Activated naive CD4-positive, alpha-beta T cell treated with Interleukin-2 at 50 U/mL for 16 hours (primary cell): ENCODE measurements around the gene COQ4.
A peak's percentile ranks its signal among the peaks of the same experiment; 100 is the strongest.
"Not testable (repeated sequence)": the region's sequence is repeated elsewhere in the genome, so short reads cannot be mapped to it uniquely, and the experiment has no call there.

Source experiments
- DNase-seq: peaks from one replicate; pipeline ENCODE4 v3.0.0-alpha.2; 2020

Gene COQ4

DNA sequence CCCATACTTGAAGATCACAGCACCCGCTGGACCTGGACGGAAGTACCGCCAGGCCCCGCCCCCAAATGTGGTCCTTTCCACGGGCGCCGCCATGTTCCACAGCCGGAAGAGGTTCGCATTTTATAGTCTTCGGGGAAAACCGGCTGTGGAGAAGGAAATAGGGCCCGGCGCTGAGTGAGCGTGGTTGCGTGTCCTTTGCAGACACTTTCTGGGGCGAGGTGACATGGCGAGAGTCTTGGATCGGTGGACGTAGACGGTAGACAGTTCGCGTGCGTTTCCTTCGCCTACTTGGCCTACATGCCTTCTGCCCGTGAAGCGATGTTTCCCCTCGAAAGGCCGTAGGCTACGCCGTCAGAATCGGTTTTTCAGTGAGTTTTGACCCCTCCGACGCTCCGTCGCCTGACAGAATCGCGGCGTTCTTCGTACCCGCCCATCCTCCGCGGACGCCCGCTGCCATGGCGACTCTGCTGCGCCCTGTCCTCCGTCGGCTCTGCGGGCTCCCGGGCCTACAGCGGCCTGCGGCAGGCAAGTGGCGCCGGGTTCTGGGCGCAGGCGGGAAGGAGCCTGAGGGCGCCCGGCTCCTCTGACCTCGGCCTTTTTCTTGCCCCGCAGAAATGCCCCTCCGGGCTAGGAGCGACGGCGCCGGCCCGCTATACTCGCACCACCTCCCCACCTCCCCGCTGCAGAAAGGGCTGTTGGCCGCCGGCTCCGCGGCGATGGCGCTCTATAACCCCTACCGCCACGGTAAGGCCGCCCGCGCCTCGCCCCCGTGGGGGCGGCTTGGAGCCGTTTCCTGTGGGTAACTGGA, at the start of gene COQ4, which contains the start of gene TRUB2:
TSS of gene COQ4 (plus strand) at position 436 of the 808 bp plus-strand sequence. CDS start at position 456, 20 bp downstream.
TSS of gene TRUB2 (minus strand) at position 44 of the 808 bp plus-strand sequence. CDS start at position 5, 39 bp downstream.
- DNase-seq, result peak; percentile 93

- no peak for DNase-seq
These were observed 48.4 kb upstream of the COQ4 start for GRCh38 chr9:128274245-128274644.

DNA sequence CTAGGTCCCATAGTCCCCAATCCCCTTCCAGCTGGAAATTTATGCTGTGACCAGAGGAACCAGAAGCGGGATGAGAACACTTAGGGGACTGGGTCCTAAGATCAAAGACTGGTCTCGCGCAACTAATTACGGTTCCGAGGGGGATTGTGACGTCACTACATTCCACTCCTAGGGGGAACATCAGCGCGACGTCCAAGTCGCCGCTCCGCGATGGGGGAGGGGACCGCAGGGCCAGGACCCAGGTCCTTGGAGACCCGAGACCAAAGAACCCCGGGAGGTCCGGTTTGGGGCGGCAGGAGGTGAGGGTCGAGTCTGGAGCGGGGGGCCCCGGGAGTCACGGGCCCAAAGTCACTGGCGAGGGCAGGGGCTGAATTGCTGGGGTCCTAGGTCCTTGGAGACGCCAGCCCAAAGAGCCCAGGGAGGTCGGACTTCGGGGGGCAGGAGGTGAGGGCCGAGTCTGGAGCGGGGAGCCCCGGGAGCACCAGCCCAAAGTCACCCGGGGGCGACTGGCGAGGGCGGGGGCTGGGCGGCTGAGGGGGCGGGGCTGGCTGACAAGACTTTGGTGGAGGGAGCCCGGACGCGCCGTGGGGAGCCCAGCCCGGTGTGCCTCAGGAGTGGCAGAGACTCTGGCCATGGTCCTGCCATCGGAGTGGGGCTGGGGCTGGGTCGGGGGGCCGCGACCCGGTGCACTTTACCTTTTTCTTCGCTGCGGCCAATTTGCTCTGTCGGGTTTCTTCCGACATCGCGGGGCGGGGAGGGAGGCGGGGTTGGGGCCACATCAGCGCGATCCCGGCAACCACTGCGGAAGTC, 47.2 kb upstream of the COQ4 start, which contains the start of gene GOLGA2:
TSS of gene GOLGA2 (minus strand) at position 810 of the 810 bp plus-strand sequence. CDS start at position 779, 31 bp downstream.
- no peak for DNase-seq

GRCh38 chr9:128276008-128276573, 46.5 kb upstream of the COQ4 start, which contains the start of gene SWI5:
TSS of gene SWI5 (plus strand) at chr9:128276276.
- DNase-seq, result peak; percentile 99

- DNase-seq, result no peak
These were observed 45.9 kb upstream of the COQ4 start for GRCh38 chr9:128276574-128277270.

GRCh38 chr9:128279088-128280073, 43.3 kb upstream of the COQ4 start:
- not testable (repeated sequence) for DNase-seq

GRCh38 chr9:128280084-128280622, 42.5 kb upstream of the COQ4 start:
- no peak for DNase-seq

DNA sequence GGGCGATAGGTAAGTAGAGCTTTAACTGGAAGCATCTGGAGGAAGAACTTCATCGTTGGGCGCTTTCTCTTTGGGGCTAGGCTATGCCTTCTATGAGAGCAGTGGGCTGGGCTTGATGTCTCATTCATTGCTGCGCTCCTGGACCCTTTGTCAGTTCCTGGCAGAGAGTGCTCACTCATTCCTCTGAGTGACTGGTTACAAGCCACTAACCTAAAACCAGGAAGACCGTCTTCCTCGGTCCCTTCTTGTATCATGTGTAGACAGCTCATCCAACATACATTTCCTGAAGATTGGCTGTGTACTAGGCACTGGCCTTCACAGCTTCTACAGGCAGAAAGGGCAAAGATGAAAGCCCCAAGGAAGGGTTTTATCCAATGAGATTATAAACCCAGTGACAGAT, 40.1 kb upstream of the COQ4 start:
- no peak for DNase-seq

DNA sequence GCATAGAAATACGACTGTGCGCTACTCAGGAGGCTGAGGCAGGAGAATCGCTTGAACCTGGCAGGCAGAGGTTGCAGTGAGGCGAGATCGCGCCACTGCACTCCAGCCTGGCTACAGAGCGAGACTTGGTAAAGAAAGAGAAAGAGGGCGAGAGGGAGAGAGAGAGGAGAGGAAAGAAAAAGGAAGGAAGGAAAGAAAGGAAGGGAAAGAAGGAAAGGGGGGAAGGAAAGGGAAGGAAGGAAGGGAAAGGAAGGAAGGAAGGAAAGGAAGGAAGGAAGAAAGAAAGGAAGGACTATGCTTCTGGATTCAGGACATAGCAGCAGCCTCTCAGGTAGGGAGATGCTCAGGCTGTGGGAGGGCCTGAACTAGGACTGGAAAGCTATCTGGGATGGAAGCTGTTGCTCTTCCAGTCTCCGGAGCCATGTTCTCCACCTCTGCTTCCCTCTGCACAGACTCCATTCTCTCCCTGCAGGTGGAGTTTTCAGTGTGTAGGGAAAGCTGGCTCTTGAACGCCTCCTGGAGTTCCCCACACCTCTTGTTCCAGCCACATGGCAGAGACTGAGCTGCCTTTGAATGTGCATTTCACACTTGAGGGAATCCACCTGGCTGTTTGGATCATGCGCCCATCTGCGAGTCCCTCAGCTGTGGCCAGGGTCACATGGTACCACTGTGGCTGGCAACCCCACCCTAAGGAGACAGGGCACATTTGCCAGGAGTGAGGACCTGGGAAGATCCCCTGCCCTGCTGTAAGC, 37.4 kb upstream of the COQ4 start:
- no peak for DNase-seq

GRCh38 chr9:128286440-128286839, 36.2 kb upstream of the COQ4 start:
- DNase-seq, result no peak

- no peak for DNase-seq
These were observed 34.2 kb upstream of the COQ4 start for GRCh38 chr9:128288273-128289004.

DNA sequence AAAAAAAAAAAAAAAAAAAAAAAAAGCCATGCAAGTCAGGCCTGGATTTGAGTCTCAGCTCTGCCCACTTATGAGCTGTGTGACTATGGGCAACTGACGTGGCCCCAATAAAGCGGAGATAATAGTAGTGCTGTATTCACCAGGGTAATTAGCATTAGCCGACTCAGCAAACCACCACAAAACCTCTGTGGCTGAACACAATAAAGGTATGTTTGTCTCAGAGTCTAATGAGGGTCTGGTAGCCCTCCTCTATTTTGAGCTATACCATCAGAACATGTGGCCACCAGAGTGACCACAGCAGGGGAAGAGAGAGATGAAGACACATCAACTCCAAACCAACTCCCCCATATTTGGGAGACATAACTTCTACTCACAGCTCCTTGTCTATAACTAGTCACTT, 30.6 kb upstream of the COQ4 start:
- DNase-seq, result no peak

- no peak for DNase-seq
These were observed 29.5 kb upstream of the COQ4 start for GRCh38 chr9:128293091-128293490.

DNA sequence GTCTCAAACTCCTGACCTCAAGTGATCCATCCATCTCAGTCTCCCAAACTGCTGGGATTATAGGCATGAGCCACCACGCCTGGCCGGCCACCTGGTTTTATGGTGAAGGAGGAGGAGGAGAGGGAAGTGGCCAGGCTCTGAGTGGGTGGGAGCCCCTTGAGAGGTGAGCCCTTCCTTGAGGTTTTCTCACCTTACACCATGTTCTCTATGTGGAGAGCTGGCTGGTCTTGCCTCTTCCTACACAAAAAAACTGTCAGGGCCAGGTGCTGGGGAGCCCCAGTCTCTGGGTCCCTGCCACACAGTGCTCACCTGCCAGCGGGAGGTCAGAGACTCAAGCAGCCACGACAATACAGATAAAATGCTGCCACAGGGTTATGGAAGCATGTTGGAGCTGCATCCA, 28.5 kb upstream of the COQ4 start:
- DNase-seq, result no peak

DNA sequence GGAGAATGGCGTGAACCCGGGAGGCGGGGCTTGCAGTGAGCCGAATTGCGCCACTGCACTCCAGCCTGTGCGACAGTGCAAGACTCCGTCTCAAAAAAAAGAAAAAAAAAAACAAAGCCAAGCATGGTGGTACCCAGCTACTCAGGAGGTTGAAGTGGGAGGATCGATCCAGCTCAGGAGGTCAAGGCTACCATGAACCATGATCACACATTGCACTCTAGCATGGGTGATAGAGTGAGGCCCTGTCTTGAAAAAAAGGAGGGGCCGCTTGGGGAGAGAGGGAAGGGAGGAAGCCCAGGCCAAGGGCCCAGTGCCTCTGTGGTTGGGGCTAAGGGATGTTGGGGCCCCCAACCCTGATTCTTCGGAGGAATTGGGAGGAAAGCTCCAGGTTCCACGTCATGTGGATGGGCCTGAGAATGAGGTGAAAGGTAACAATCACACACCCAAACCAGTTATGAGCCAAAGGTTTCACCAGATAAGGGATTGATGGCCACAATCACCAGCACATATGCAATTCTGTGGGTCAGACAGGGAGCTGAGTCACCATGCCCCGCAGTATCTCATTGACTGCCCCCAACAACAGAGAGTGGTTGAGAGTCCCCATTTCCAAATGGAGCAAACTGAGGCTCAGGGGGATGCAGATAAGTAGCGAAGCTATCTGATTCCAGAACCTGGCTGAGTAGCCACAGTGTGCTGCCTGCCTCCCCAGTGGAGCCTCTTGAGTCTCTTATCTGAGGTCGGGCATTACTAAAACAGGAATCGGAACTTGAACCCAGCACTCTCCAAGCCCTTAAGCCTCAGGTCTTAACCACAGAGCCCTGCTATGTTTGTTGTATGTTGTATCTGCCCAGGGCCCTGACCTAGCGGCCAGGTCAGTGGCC, 26.1 kb upstream of the COQ4 start:
- DNase-seq, result no peak

DNA sequence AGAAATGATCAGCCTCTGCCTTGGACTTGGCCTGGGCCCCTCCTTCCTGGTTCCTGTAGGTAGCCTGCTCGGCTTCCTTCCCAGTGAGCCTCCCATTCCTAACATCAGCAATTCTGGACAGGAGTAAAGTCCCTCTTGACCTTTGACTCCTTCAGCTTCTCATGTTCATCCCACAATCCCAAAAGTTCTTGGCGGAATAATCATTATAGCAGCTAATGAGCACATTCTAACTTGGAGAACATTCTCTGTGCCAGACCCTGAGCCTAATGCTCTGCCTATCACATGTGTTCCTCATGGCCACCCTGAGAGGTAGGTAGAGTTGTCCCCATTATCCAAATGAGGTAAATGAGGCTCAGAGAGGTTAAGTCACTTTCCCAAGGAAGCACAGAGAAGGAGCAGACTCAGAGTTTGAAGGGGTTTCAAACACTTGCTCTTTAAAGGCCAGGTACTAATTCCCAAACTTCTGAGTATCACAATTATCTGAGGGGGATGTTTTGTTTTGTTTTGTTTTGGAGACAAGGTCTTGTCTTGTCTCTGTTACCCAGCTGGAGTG, 25.3 kb upstream of the COQ4 start:
- no peak for DNase-seq

DNA sequence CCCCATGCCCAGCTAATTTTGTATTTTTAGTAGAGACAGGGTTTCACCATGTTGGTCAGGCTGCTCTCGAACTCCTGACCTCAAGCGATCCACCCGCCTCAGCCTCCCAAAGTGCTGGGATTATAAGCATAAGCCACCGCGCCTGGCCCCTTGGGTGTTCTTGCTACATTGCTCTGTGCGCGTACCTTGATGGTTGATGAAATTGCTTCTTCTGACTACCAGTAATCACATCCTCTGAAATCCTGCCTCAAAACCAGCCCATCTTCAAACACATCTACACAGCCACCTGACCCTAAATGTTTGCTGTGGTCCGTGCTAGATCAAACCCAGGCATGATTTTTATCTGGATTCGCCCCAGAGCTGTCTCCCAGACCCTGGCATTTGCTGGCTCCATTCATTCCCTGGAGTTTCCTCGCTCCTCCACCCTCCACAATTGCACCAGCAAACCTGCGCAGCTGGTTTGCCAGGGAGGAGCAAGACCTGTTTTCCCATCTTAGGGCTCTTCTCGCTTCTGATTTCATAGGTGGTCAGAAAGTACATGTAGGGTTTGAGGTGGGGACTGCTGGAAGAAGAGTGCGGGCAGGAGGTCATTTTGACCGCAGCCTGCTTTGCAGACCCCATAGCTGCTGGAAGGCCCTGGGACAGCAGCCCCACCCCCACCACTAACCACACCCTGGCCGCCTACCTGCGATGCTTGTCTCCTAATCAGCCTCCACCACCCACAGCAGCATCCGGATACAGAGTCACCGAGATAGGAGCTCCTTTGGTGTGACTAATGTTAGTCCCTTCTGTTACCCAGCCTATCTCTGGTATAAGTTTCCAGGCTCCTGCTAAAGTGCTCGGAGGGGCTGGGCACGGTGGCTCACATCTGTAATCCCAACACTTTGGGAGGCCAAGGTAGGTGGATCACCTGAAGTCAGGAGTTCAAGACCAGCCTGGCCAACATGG, 23.8 kb upstream of the COQ4 start:
- DNase-seq, result no peak
